ENCODE results near the gene NOL12.

Gene NOL12

DNA sequence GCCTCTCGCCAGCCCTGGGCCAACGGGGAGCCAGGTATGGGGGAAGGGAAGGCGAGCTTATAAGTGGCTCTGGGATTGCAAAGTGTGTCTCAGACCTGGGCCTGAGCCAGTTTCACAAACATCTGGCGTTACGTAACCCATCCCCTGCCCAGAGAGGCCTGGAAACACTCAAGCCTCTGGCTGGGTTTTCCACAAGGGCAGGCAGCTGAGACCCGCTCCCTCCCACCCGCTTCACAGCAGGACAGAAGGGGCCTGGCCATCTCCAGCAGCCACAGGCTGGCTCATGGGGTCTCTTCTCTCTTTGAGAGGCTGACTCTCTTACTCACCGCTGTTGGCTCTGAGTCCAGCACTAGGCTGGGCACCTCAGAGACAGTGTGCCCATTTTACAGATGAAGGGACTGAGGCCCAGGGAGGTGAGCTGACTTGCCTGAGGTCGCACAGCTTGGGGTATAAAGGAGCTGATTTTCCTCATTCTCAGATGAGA, 55.2 kb downstream of the NOL12 start:
- peak in 7 of 58 donors; percentile 9 to 26 (median 17) for DNase-seq

DNA sequence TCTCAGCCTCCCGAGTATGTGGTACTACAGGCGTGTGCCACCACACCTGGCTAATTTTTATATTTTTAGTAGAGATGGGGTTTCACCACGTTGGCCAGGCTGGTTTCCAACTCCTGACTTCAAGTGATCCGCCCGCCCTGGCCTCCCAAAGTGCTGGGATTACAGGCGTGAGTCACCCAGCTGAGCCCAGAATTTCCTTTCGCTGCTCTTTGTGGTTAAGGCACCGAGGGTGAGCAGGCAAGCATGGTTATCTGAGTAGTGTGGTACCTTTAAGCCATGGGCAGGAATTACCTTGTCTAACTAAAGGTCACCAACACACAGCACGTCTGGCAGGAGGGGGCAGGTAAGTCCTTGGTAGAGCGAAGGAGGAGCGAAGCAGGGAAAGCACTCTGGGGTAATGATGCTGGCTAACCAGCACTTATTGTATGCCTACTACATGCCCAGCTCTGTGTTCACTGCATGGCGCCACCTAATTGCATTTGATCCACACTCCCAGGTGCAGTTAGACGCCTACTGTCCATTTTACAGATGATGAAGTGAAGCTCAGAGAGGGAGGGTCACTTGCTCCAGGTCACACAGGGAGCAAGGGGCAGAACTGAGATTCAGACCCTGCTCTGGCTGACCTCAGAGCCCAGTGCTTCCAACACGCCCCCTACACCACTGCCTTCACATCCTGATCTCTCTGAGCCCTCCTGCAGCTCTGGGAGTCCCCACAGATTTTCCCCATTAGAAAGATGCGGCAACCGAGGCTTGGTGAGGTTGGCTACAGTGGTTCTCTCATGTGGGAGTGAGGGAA, 56.4 kb downstream of the NOL12 start:
- no peak for DNase-seq

Measured in anterior cingulate cortex (tissue), 58 donors.